Endothelial cell of umbilical vein (primary cell): Measurements from ENCODE around the gene S100A10. TPM values are rescaled to one million over a fixed set of nuclear protein-coding genes. Genes with fewer than 3 reads are reported as not detected.

Source experiments
- BruUV-seq: library from RNA; stranded (reverse); fragments of 400-500 nt; replicated peaks from 2 replicates; lab custom pipeline; 2021; lab: Mats Ljungman, UMichigan
- CTCF ChIA-PET: fragments of 300-600, 350-600 bp; sonication (Branson Sonifier 250); formaldehyde crosslinking; loops from one replicate; lab custom pipeline; 2021; ENCODE audit warnings: antibody characterized with exemption, inconsistent platforms; lab: Charles Lee
- POLR2A ChIA-PET: fragments of 300-600, 350-600 bp; sonication (Branson Sonifier 250); formaldehyde crosslinking; loops from one replicate; lab custom pipeline; 2021; ENCODE audit warnings: antibody characterized with exemption, inconsistent platforms; lab: Charles Lee
- DNase-seq: peaks from one replicate; pipeline ENCODE4 v3.0.0-alpha.2; 2011; ENCODE audit warnings: low read depth, low spot score
- FAIRE-seq: peaks from 2 replicates; lab custom pipeline; 2011; peaks lifted over from hg19 to GRCh38; lab: Jason Lieb, UNC
- H2AFZ ChIP-seq: 2 replicates; pipeline ENCODE4 v1.6.0; 2012; ENCODE audit warnings: low read depth, low read length, control low read depth, inconsistent platforms
- H3K27ac ChIP-seq: 2 replicates; pipeline ENCODE4 v1.5.1; 2011; ENCODE audit warnings: low read depth, mild to moderate bottlenecking, control low read depth, low read length, moderate library complexity; ENCODE audit not compliant: insufficient read depth
- H3K27me3 ChIP-seq, 2 experiments: 2 replicates each; pipeline versions ENCODE4 v1.6.0 to v1.6.1; 2011; ENCODE audit warnings: low read length in 2 of 2, mixed read lengths in 1 of 2; ENCODE audit not compliant: control insufficient read depth in 2 of 2, insufficient read depth in 2 of 2
- H3K36me3 ChIP-seq, 2 experiments: 2 replicates in 1 of 2; 3 replicates in 1 of 2; pipeline ENCODE4 v1.5.1; 2011; ENCODE audit warnings: low read length in 2 of 2, mild to moderate bottlenecking in 1 of 2, moderate library complexity in 1 of 2; ENCODE audit not compliant: control insufficient read depth in 2 of 2, insufficient read depth in 2 of 2; ENCODE audit errors: extremely low read depth in 1 of 2
- H3K4me1 ChIP-seq: 3 replicates; pipeline ENCODE4 v1.5.1; 2011; ENCODE audit warnings: mild to moderate bottlenecking, low read length; ENCODE audit not compliant: control insufficient read depth, insufficient read depth; ENCODE audit errors: extremely low read depth
- H3K4me2 ChIP-seq: 2 replicates; pipeline ENCODE4 v1.6.1; 2011; ENCODE audit warnings: low read length, control low read depth, mixed read lengths; ENCODE audit not compliant: insufficient read depth
- H3K4me3 ChIP-seq, 3 experiments: fragments of 200-600 bp in 1 of 3; sonication (generic), shearing (Covaris generic) in 1 of 3; replicated peaks in 1 of 3; 2 replicates each; pipeline ENCODE4 v1.5.1; 2011 to 2016; ENCODE audit warnings: control low read depth in 3 of 3, low read length in 3 of 3, mild to moderate bottlenecking in 2 of 3, inconsistent platforms in 1 of 3, low read depth in 1 of 3, moderate library complexity in 1 of 3; ENCODE audit not compliant: insufficient read depth in 1 of 3
- H3K79me2 ChIP-seq: 2 replicates; pipeline ENCODE4 v1.6.0; 2012; ENCODE audit warnings: low read length, inconsistent platforms; ENCODE audit not compliant: control insufficient read depth, insufficient read depth
- H3K9ac ChIP-seq: replicated peaks from 2 replicates; pipeline ENCODE3; 2011; ENCODE audit warnings: low read length, control low read depth; ENCODE audit not compliant: insufficient read depth; ENCODE audit errors: extremely low read depth
- H3K9me1 ChIP-seq: replicated peaks from 3 replicates; pipeline ENCODE4 v1.6.0; 2011; ENCODE audit warnings: mild to moderate bottlenecking, low read length; ENCODE audit not compliant: control insufficient read depth, insufficient read depth; ENCODE audit errors: extremely low read depth
- H3K9me3 ChIP-seq: replicated peaks from 2 replicates; pipeline ENCODE4 v1.5.1; 2012; ENCODE audit warnings: low read length, inconsistent platforms; ENCODE audit not compliant: control insufficient read depth, insufficient read depth
- H4K20me1 ChIP-seq: replicated peaks from 2 replicates; pipeline ENCODE3; 2011; ENCODE audit warnings: mild to moderate bottlenecking, low read length; ENCODE audit not compliant: control insufficient read depth, insufficient read depth; ENCODE audit errors: extremely low read depth
- EZH2 ChIP-seq: IDR thresholded peaks from 2 replicates; pipeline ENCODE4 v1.6.1; 2012; ENCODE audit warnings: borderline replicate concordance, low read depth, mild to moderate bottlenecking, moderate library complexity, low read length, inconsistent platforms; ENCODE audit not compliant: severe bottlenecking
- FOS ChIP-seq: IDR thresholded peaks from 2 replicates; pipeline ENCODE4 v1.6.1; 2011; ENCODE audit warnings: mild to moderate bottlenecking, low read length, moderate library complexity, borderline replicate concordance; ENCODE audit not compliant: insufficient read depth
- GATA2 ChIP-seq: IDR thresholded peaks from 2 replicates; pipeline ENCODE4 v1.7.0; 2011; ENCODE audit warnings: low read depth, mild to moderate bottlenecking, moderate library complexity, mixed read lengths, low read length; ENCODE audit not compliant: insufficient read length, insufficient read depth
- JUN ChIP-seq: IDR thresholded peaks from 2 replicates; pipeline ENCODE4 v1.6.1; 2011; ENCODE audit warnings: borderline replicate concordance, low read depth; ENCODE audit not compliant: insufficient read length, insufficient read depth
- MYC ChIP-seq: IDR thresholded peaks from one replicate; pipeline ENCODE4 v1.6.1; 2011; ENCODE audit warnings: mild to moderate bottlenecking, low read depth, low read length
- POLR2A ChIP-seq: IDR thresholded peaks from 2 replicates; pipeline ENCODE4 v1.6.1; 2012; ENCODE audit warnings: low read depth, mild to moderate bottlenecking, control low read depth, low read length
- POLR2AphosphoS5 ChIP-seq: IDR thresholded peaks from 2 replicates; pipeline ENCODE4 v1.6.1; 2012; ENCODE audit warnings: low read depth, mild to moderate bottlenecking, control low read depth, low read length, moderate library complexity; ENCODE audit not compliant: insufficient read depth
- dilution Hi-C: fragments of 300-500 bp; cut with MboI; formaldehyde crosslinking; loops from one replicate; pipeline ENCODE4 v1.15.0; 2019; ENCODE audit warnings: low sequenced_read_pairs; ENCODE audit not compliant: extremely low pct_ligation_motif_present
- intact Hi-C: fragments of 100-400 bp; cut with micrococcal nuclease; formaldehyde crosslinking; loops from one replicate; pipeline ENCODE4 v1.10.0; 2022
- polyA plus RNA-seq, 4 experiments: library from polyadenylated mRNA; depleted of rRNA in 3 of 4; stranded (reverse) in 3 of 4; unstranded in 1 of 4; fragments of >200 nt; gene quantifications; 2 replicates each; pipeline versions ENCODE4 v1.2.1 to v1.2.3, GENCODE V29; 2011 to 2012; ENCODE audit warnings: missing spikeins in 1 of 4
- total RNA-seq: library from RNA; stranded (reverse); gene quantifications from 2 replicates; pipeline ENCODE4 v1.2.3, GENCODE V29; 2021
- TF ChIP-seq, protein P1 (sequence below): IDR thresholded peaks from 2 replicates; pipeline ENCODE4 v1.6.1; 2011; ENCODE audit not compliant: insufficient read depth, insufficient read length
- TF ChIP-seq, protein P2 (sequence below), 2 donors: IDR thresholded peaks; 1 replicate in 1 of 2; 2 replicates in 1 of 2; pipeline ENCODE4 v1.5.1; 2011; ENCODE audit warnings: low read length in 2 of 2, mild to moderate bottlenecking in 2 of 2, moderate library complexity in 2 of 2, control low read depth in 1 of 2, inconsistent platforms in 1 of 2, low read depth in 1 of 2; ENCODE audit not compliant: insufficient read depth in 1 of 2; ENCODE audit errors: extremely low read depth in 1 of 2

S100A10 gene
- total and polyA plus RNA-seq, 2 donors (not counting 3 experiments of a cell fraction or from before 2014, with no cell fraction given), result 76.8 to 779 TPM

DNA sequence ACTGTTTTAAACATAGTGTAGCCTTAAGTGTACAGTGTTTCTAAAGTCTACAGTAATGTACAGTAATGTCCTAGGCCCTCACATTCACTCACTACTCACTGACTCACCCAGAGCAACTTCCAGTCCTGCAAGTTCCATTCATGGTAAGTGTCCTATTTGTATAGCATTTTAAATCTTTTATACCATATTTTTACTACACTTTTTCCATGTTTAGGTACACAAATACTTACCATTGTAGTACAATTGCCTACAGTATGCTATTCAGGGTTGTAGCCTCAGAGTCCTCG lies 3.6 kb upstream of the S100A10 start:
- Histone ChIP-seq H3K9me3 (no peaks in the 10 kb centered on the region), H3K9ac (no peak overlapping the region), H3K4me1 (peaks cover 10% of the 10 kb centered on the region), H3K4me3 (no peak overlapping the region), H3K4me2 (no peak overlapping the region), H3K79me2 (peaks cover 11% of the 10 kb centered on the region), H2AFZ (no peak overlapping the region), H3K36me3 (no peaks in the 10 kb centered on the region), H3K9me1 (no peaks in the 10 kb centered on the region), H3K27me3 (peaks cover 0 to 2% of the 10 kb centered on the region in 2 experiments), H4K20me1 (no peaks in the 10 kb centered on the region), H3K27ac (no peak overlapping the region)
- FAIRE-seq (no peak), DNase-seq (no peak)
- ChIA-PET POLR2A (no interaction called here), CTCF (interaction anchor here (7.3 to 19.6 kb wide), 3 partner anchors 31 to 108 kb away, joined by 128 to 572 read pairs (median 435); no protein-coding TSS in a partner anchor)
- BruUV-seq, result no TSS peak
- intact Hi-C loops, result loop anchor here (1.0 kb wide), 2 partner anchors 63 to 108 kb away; no protein-coding TSS in a partner anchor
- dilution Hi-C loops, result no loop called here
- TF ChIP-seq FOS (no peak), POLR2AphosphoS5 (no peak), MYC (no peak), EZH2 (no peak), POLR2A (no peak), GATA2 (no peak), JUN (no peak)
- TF ChIP-seq, protein P1, sequence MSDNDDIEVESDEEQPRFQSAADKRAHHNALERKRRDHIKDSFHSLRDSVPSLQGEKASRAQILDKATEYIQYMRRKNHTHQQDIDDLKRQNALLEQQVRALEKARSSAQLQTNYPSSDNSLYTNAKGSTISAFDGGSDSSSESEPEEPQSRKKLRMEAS, result no peak
- TF ChIP-seq, protein P2, sequence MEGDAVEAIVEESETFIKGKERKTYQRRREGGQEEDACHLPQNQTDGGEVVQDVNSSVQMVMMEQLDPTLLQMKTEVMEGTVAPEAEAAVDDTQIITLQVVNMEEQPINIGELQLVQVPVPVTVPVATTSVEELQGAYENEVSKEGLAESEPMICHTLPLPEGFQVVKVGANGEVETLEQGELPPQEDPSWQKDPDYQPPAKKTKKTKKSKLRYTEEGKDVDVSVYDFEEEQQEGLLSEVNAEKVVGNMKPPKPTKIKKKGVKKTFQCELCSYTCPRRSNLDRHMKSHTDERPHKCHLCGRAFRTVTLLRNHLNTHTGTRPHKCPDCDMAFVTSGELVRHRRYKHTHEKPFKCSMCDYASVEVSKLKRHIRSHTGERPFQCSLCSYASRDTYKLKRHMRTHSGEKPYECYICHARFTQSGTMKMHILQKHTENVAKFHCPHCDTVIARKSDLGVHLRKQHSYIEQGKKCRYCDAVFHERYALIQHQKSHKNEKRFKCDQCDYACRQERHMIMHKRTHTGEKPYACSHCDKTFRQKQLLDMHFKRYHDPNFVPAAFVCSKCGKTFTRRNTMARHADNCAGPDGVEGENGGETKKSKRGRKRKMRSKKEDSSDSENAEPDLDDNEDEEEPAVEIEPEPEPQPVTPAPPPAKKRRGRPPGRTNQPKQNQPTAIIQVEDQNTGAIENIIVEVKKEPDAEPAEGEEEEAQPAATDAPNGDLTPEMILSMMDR (IDR thresholded peaks at IDR 0.05; ENCODE audit: extremely low read depth in 1 of 2, insufficient read depth in 1 of 2, low read depth in 1 of 2, low read length in 2 of 2), result no peak
